Stimulated activated CD4-positive, alpha-beta T cell treated with anti-CD3 and anti-CD28 coated beads, Interleukin-2, amount 100 ng/mL, for 4 hours (primary cell): Measurements from ENCODE around the gene PNMA8C.

ENCODE experiments used
- DNase-seq: peaks from one replicate; pipeline ENCODE4 v3.0.0-alpha.2; 2020; ENCODE audit warnings: low read depth

The PNMA8C gene

GRCh38 chr19:46428239-46429135 lies at the start of gene PNMA8C:
TSS of gene PNMA8C (minus strand) at chr19:46428936. CDS start at chr19:46428359, 577 bp downstream.
- DNase-seq = peak; percentile 9

DNA sequence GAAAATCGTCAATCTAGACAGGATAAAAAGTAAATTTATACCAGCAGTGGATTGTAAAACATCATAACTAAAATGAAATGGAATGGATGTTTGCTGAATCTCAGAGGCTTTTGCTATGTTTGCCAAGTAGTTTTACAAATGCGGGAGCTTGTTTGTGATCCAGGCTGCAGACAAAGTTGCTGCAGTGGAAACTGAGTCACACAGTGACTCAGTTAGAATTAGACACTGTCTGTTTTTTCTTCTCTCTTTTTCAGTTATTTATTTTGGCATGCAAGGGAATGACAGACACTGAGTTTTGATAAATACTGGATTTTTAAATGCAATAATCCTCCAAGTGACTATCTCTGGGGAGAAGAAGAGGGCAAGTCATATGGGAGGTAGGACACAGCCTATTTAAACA lies 47.2 kb upstream of the PNMA8C start:
- DNase-seq = no peak

- no peak for DNase-seq
Measured at GRCh38 chr19:46474211-46474610, 45.5 kb upstream of the PNMA8C start.

- DNase-seq = no peak
Measured at GRCh38 chr19:46472592-46472991, 43.9 kb upstream of the PNMA8C start.

DNA sequence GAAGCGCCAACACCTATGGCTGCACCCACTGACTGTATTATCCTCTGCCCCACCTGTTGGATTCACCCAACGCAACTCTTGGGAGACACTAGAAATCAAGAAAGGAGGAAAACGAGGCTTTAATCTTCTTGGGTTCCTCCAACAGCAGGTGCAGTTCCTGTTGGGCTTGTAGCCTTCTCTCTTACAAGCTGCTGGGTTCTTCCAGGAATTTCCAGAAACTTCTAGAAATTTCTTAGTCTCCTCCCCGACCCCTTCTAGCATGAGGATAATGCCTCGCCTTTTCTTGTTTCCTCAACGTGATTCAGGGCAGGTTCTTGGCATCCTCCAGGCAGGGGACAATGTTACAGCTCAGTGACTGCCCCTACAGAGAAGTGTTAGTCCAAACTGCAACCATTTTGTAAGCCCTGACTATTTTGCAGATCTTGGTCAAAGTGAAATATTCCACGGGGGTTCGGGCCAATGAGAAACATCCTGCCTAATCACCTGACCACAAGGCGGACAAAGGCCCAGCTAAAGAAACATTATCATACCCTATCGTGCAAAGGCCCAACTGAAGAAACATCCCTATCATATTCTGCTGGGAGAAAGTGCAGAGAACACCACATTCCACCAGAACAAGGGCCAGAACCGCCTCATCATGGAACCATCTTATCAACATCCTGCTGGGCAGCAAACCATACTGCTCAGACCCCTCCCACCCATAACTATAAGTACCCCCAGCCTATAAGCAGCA lies 43.2 kb upstream of the PNMA8C start:
- no peak for DNase-seq

GRCh38 chr19:46471116-46471733 lies 42.5 kb upstream of the PNMA8C start, which contains the start of gene PNMA8A:
TSS of gene PNMA8A (minus strand) at chr19:46471563. CDS start at chr19:46471035, 528 bp downstream.
- no peak for DNase-seq

- no peak for DNase-seq
Measured at GRCh38 chr19:46470376-46470775, 41.6 kb upstream of the PNMA8C start.

- DNase-seq = no peak
Measured at GRCh38 chr19:46469541-46470185, 40.9 kb upstream of the PNMA8C start.

DNA sequence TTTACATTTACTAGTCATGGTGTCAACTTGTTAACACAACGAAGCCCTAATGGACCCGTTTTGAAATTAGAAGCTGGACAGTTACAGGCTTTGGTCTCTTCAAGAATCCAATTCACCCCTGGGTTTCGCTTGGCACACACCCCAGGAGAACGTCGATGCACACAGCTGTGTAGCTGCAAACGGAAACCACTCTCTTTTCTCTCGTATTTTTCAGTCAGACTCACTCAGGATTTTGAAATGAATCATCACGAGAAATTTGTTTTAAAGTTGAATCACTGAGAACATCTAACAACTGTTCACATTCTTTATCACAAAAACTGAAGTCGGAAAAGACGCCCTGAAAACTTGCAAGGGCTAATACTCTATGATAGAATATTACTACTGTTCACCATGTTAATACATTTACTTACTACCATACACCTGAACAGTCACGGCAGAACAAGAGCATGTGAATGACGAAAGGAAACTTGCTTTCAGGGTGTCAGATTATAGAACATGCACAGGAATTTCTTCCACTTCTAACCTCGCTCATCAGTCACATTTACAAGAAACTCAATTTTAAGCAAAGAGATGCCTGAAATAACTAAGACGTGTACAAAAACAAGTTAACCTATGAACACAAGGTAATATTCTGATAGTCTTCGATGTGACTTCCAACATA lies 37.9 kb upstream of the PNMA8C start:
- DNase-seq = no peak

GRCh38 chr19:46463516-46463915 lies 34.8 kb upstream of the PNMA8C start:
- DNase-seq = no peak

- no peak for DNase-seq
Measured at GRCh38 chr19:46461537-46461936, 32.8 kb upstream of the PNMA8C start.

DNA sequence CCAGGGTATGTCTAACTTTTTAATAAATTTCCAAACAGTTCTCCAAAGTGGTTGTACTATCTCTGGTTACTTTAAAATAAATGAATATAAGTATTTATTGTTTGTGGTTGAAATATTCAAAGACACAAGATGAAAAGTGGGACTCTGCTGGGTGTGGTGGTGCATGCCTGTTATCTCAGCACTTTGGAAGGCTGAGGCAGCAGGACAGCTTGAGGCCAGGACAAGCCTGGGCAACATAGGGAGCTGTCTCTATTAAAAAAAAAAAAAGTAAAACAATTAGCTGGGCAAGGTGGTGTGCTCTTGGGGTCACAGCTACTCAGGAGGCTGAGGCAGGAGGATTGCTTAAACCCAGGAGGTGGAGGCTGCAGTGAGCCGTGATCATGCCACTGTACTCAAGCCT lies 32.2 kb upstream of the PNMA8C start:
- no peak for DNase-seq

DNA sequence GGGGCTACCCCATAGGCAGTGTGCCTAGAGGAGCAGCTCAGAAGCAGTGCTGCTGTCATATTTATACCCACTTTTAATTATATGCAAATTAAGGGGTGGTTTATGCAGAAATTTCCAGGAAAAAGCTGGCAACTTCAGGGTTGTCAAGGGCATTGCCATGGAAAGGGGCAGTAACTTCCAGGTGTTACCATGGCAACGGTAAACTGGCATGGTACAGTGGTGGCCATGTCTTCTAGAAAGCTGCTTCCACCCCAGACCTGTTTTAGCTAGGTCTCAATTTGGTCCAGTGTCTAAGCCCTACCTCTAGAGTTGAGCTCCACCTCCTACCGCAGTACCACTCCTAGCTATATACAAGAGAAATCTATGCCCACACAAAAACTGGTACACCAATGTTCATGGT lies 31.3 kb upstream of the PNMA8C start:
- DNase-seq = no peak

GRCh38 chr19:46456930-46457329 lies 28.2 kb upstream of the PNMA8C start:
- no peak for DNase-seq

DNA sequence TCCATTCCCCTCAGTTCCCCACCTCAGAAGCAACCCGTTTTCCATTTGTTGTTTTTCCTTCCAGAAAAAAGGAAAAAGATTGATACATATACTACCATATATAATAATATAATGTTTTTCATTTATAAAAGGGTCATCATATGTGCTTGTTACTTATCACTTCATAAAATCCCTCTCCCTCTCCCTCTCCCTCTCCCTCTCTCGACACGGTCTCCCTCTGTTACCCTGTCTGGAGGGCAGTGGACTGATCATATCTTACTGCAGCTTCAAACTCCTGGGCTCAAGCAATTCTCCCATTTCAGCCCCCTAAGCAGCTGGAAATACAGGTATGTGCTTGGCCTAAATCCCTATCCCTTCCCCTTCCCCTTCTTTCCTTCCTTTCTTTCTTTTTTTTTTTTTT lies 25.5 kb upstream of the PNMA8C start:
- DNase-seq = no peak

DNA sequence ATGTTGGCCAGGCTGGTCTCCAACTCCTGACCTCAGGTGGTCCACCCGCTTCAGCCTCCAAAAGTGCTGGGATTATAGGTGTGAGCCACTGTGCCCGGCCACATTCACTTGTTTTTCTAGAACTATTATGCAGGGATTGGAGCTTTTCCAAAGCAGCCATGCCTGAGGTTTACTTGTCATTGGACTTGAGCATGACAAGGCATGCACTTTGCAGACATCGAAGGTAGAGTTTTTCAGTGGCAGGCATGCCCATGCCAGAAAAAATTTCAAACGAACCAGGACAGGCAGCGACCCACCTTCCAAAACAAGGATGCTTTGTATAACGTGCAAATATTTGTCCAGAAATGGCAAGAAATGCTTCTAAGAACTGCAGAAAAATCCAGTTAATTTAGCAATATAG lies 24.9 kb upstream of the PNMA8C start:
- DNase-seq = no peak

DNA sequence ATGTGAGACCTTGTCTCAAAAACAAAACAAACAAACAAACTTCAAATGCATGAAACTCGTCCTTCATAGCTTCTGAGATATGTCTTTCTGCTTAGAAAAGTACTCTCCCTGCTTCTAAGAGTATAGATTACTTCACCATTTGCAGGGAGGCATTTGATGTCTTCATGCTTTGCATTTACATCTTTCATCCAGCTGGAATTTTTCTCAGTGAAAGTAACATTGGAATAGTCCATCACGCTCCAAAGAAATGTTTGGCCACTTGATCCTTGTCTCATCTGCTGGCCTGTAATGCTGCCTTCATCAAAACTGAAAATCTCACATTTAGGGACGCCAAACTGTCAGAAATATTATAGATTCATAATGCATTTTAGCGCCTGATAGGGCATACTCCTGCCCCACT lies 23.4 kb upstream of the PNMA8C start:
- no peak for DNase-seq

- no peak for DNase-seq
Measured at GRCh38 chr19:46451352-46451751, 22.6 kb upstream of the PNMA8C start.

GRCh38 chr19:46450737-46451136 lies 22.0 kb upstream of the PNMA8C start:
- DNase-seq = no peak

DNA sequence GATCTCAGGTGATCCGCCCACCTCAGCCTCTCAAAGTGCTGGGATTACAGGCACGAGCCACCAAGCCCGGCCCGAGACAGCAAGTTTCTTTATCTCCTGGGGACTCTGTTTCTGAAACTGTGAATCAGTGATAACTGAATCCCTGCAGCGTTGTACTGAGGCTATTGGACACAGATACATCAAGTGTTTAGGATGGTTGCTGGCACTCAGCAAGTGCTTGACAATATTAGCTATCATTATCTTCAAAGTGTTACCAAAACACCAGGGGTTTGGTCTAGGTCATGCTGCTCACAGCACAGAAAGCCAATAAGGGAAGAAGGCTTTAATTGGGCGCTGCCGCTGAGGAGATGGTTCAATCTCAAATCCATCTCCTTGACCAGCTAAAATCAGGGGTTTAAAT lies 20.5 kb upstream of the PNMA8C start:
- DNase-seq = no peak

DNA sequence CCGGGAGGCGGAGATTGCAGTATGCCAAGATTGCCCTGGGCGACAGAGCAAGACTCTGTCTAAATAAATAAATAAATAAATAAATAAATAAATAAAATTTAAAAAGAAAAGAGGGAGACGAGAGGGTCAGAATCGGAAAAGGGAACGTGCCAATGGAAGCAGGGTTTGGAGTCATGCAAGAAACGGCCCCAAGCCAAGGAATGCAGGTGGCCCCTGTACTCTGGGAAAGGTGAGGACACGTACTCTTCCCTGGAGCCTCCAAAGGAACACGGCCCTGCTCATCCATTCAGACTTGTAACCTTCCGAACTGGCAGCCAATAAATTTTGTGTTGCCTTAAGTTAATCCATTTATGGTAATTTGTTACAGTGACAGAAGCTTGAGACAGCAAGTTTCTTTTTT lies 19.9 kb upstream of the PNMA8C start:
- no peak for DNase-seq

GRCh38 chr19:46447824-46448223 lies 19.1 kb upstream of the PNMA8C start:
- no peak for DNase-seq
